GM12878 (cell line): Measurements from ENCODE around the gene NAA25. TPM values are rescaled to one million over a fixed set of nuclear protein-coding genes. Genes with fewer than 3 reads are reported as not detected.

Source experiments
- ATAC-seq: fragments of 200-7000 bp; cut with Tn5 transposase; 3 replicates; pipeline ENCODE4 v1.9.1; 2020; ENCODE audit warnings: mild to moderate bottlenecking, moderate library complexity
- BruUV-seq: library from RNA; stranded (reverse); fragments of 400-500 nt; replicated peaks from 2 replicates; lab custom pipeline; 2021; lab: Mats Ljungman, UMichigan
- CTCF ChIA-PET: fragments of 300-600 bp; sonication (Branson Sonifier 250); formaldehyde crosslinking; extraction: SDS; loops from one replicate; lab custom pipeline; 2021; ENCODE audit warnings: inconsistent platforms; lab: Yijun Ruan, JAX
- POLR2A ChIA-PET: fragments of 350-600 bp; formaldehyde crosslinking; extraction: SDS; loops from one replicate; lab custom pipeline; 2021; ENCODE audit warnings: inconsistent platforms; lab: Charles Lee
- RAD21 ChIA-PET: fragments of 300-600 bp; sonication (Branson Sonifier 250); formaldehyde crosslinking; loops from one replicate; lab custom pipeline; 2023; ENCODE audit warnings: antibody characterized with exemption; ENCODE audit not compliant: unreplicated experiment; lab: Charles Lee
- SMC1A ChIA-PET: fragments of 300-600 bp; sonication (Branson Sonifier 250); formaldehyde crosslinking; loops from one replicate; lab custom pipeline; 2023; ENCODE audit not compliant: unreplicated experiment, uncharacterized antibody; lab: Charles Lee
- DNase-seq: peaks from one replicate; pipeline ENCODE4 v3.0.0-alpha.2; 2011; ENCODE audit warnings: low read depth, low spot score
- FAIRE-seq: peaks from 3 replicates; lab custom pipeline; 2011; peaks lifted over from hg19 to GRCh38; lab: Jason Lieb, UNC
- H2AFZ ChIP-seq: 2 replicates; pipeline ENCODE4 v1.6.0; 2011; ENCODE audit warnings: low read depth, low read length, control low read depth; ENCODE audit not compliant: control insufficient read depth
- H3K27ac ChIP-seq: 2 replicates; pipeline ENCODE4 v1.5.1; 2011; ENCODE audit warnings: control low read depth; ENCODE audit not compliant: control insufficient read depth, insufficient read depth
- H3K27me3 ChIP-seq, 2 experiments: replicated peaks in 1 of 2; 2 replicates each; pipeline versions ENCODE4 v1.6.0 to v1.6.1; 2011; ENCODE audit warnings: low read length in 1 of 2; ENCODE audit not compliant: control insufficient read depth in 2 of 2, insufficient read depth in 2 of 2
- H3K36me3 ChIP-seq, 2 experiments: 2 replicates each; pipeline ENCODE4 v1.5.1; 2011; ENCODE audit warnings: low read length in 1 of 2; ENCODE audit not compliant: control insufficient read depth in 2 of 2, insufficient read depth in 2 of 2
- H3K4me1 ChIP-seq: 2 replicates; pipeline ENCODE4 v1.6.1; 2011; ENCODE audit warnings: mild to moderate bottlenecking, low read length, moderate library complexity, mixed read lengths; ENCODE audit not compliant: control insufficient read depth, insufficient read depth
- H3K4me2 ChIP-seq: 2 replicates; pipeline ENCODE4 v1.6.0; 2011; ENCODE audit warnings: control low read depth; ENCODE audit not compliant: control insufficient read depth, insufficient read depth
- H3K4me3 ChIP-seq: fragments of 200-600 bp; sonication (generic); 2 replicates; pipeline ENCODE4 v1.5.1; 2016
- H3K79me2 ChIP-seq: 2 replicates; pipeline ENCODE4 v1.6.0; 2011; ENCODE audit warnings: low read length; ENCODE audit not compliant: control insufficient read depth, insufficient read depth
- H3K9ac ChIP-seq: 2 replicates; pipeline ENCODE4 v1.8.0; 2011; ENCODE audit warnings: low read length, control low read depth, mixed read lengths; ENCODE audit not compliant: control insufficient read depth, insufficient read depth
- H3K9me3 ChIP-seq: replicated peaks from 3 replicates; pipeline ENCODE4 v1.5.1; 2011; ENCODE audit warnings: mild to moderate bottlenecking, low read length; ENCODE audit not compliant: control insufficient read depth, insufficient read depth
- H4K20me1 ChIP-seq: 2 replicates; pipeline ENCODE4 v1.6.0; 2011; ENCODE audit not compliant: control insufficient read depth, insufficient read depth
- ATF2 ChIP-seq: IDR thresholded peaks from 2 replicates; pipeline ENCODE4 v1.6.1; 2012; ENCODE audit warnings: low read length, inconsistent platforms
- ATF7 ChIP-seq: fragments of 450-650 bp; IDR thresholded peaks from 2 replicates; pipeline ENCODE4 v1.6.1; 2016; ENCODE audit warnings: low read depth, mild to moderate bottlenecking
- CHD2 ChIP-seq: IDR thresholded peaks from 2 replicates; pipeline ENCODE4 v1.6.1; 2011; ENCODE audit warnings: low read depth, low read length, improper control_type of control experiment, borderline replicate concordance
- DPF2 ChIP-seq: fragments of 450-650 bp; IDR thresholded peaks from 2 replicates; pipeline ENCODE4 v1.6.1; 2017; ENCODE audit warnings: mild to moderate bottlenecking
- FOXM1 ChIP-seq: IDR thresholded peaks from 2 replicates; pipeline ENCODE4 v1.6.1; 2012; ENCODE audit warnings: low read depth, mild to moderate bottlenecking, inconsistent platforms, low read length, moderate library complexity
- MTA3 ChIP-seq: IDR thresholded peaks from 2 replicates; pipeline ENCODE4 v1.6.1; 2012; ENCODE audit warnings: low read length, inconsistent platforms, borderline replicate concordance
- NBN ChIP-seq: fragments of 450-650 bp; IDR thresholded peaks from 2 replicates; pipeline ENCODE4 v1.6.1; 2016
- NFYB ChIP-seq: IDR thresholded peaks from 2 replicates; pipeline ENCODE4 v1.6.1; 2011; ENCODE audit warnings: low read depth, mild to moderate bottlenecking, low read length, improper control_type of control experiment, moderate library complexity; ENCODE audit not compliant: insufficient read depth
- RAD21 ChIP-seq: IDR thresholded peaks from 2 replicates; pipeline ENCODE4 v1.6.1; 2011; ENCODE audit warnings: mild to moderate bottlenecking, low read depth, low read length, moderate library complexity; ENCODE audit not compliant: insufficient read depth
- RELA ChIP-seq: fragments of 450-650 bp; IDR thresholded peaks from 2 replicates; pipeline ENCODE4 v1.8.0; 2014; ENCODE audit warnings: borderline replicate concordance; ENCODE audit not compliant: partially characterized antibody
- SIN3A ChIP-seq: IDR thresholded peaks from 2 replicates; pipeline ENCODE4 v1.6.1; 2012; ENCODE audit warnings: low read depth, low read length, improper control_type of control experiment
- TCF12 ChIP-seq: IDR thresholded peaks from 2 replicates; pipeline ENCODE4 v1.6.1; 2011; ENCODE audit warnings: low read depth, mild to moderate bottlenecking, low read length
- ZNF207 ChIP-seq: fragments of 450-650 bp; IDR thresholded peaks from 2 replicates; pipeline ENCODE4 v1.6.1; 2014; ENCODE audit warnings: antibody characterized with exemption, mild to moderate bottlenecking, borderline replicate concordance
- ZNF217 ChIP-seq: fragments of 450-650 bp; IDR thresholded peaks from 2 replicates; pipeline ENCODE4 v1.6.1; 2017; ENCODE audit warnings: antibody characterized with exemption, mild to moderate bottlenecking
- ZNF622 ChIP-seq: fragments of 450-650 bp; IDR thresholded peaks from 2 replicates; pipeline ENCODE4 v1.6.1; 2017; ENCODE audit warnings: mild to moderate bottlenecking, inconsistent platforms
- WGBS: methylation state at CpG from one replicate; pipeline ENCODE4 v1.1.6; 2016; ENCODE audit warnings: low lambda C conversion rate; ENCODE audit not compliant: insufficient replicate concordance, insufficient coverage; ENCODE audit errors: missing lambda C conversion rate; 5-methylcytosine and 5-hydroxymethylcytosine counted together
- in situ Hi-C: fragments of 300-500 bp; cut with MboI; formaldehyde crosslinking; loops from 9 replicates; pipeline ENCODE4 v1.14.3; 2018; ENCODE audit warnings: mixed read lengths
- intact Hi-C: fragments of 100-400 bp; cut with micrococcal nuclease; formaldehyde crosslinking; loops from one replicate; pipeline ENCODE4 v1.14.2; 2022; ENCODE audit not compliant: unreplicated experiment
- polyA plus RNA-seq, 11 experiments: library from polyadenylated mRNA; depleted of rRNA in 4 of 11; unstranded in 6 of 11; stranded (reverse) in 5 of 11; fragments of >200 nt; fragmentation: Nextera tagmentation in 4 of 11; fragmentation: Illumina TruSeq in 1 of 11; extraction: Ambion mirVana in 4 of 11; extraction: Trizol in 1 of 11; gene quantifications; 1 replicate in 1 of 11; 2 replicates in 10 of 11; pipeline versions ENCODE4 v1.2.1 to v1.2.3, GENCODE V29; 2011 to 2016; ENCODE audit warnings: inconsistent platforms in 2 of 11, missing spikeins in 2 of 11, low read depth in 1 of 11
- total RNA-seq, 4 experiments: library from RNA; depleted of rRNA in 3 of 4; stranded (reverse); fragments of >200 nt in 3 of 4; fragmentation: Illumina TruSeq in 1 of 4; extraction: Trizol in 1 of 4; gene quantifications; 2 replicates each; pipeline versions ENCODE4 v1.2.1 to v1.2.3, GENCODE V29; 2013 to 2021
- TF ChIP-seq, protein P1 (sequence below), 3 experiments: IDR thresholded peaks in 2 of 3; conservative IDR thresholded peaks in 1 of 3; 2 replicates each; pipeline ENCODE4 v1.5.1; 2011; ENCODE audit warnings: low read depth in 3 of 3, low read length in 3 of 3, mild to moderate bottlenecking in 3 of 3, control low read depth in 2 of 3, moderate library complexity in 2 of 3, inconsistent platforms in 1 of 3, mixed read lengths in 1 of 3; ENCODE audit not compliant: control insufficient read depth in 2 of 3, insufficient read depth in 1 of 3; ENCODE audit errors: extremely low read depth in 1 of 3
- TF ChIP-seq, protein P2 (sequence below): IDR thresholded peaks from 2 replicates; pipeline ENCODE4 v1.6.1; 2011; ENCODE audit warnings: mild to moderate bottlenecking, low read depth, low read length, moderate library complexity; ENCODE audit not compliant: insufficient replicate concordance
- TF ChIP-seq, protein P3 (sequence below): IDR thresholded peaks from 2 replicates; pipeline ENCODE4 v1.6.1; 2011; ENCODE audit warnings: borderline replicate concordance, low read depth, mild to moderate bottlenecking, moderate library complexity, low read length; ENCODE audit not compliant: insufficient read depth, poor library complexity, severe bottlenecking

NAA25 gene
- total and polyA plus RNA-seq, 10 of the 15 experiments (the other 5 are each of a cell fraction or from before 2014, with no cell fraction given), result 15.0 to 39.2 (median 29.4) TPM

GRCh38 chr12:112122823-112123690, 14.5 kb upstream of the NAA25 start:
- Histone ChIP-seq H3K9ac (no peak overlapping the region), H3K27ac (no peak overlapping the region), H3K9me3 (no peaks in the 10 kb centered on the region), H3K4me2 (no peak overlapping the region), H3K36me3 (no peaks in the 10 kb centered on the region), H3K27me3 (no peaks in the 10 kb centered on the region), H3K4me3 (no peak overlapping the region), H4K20me1 (no peaks in the 10 kb centered on the region), H2AFZ (no peak overlapping the region), H3K4me1 (peaks cover 10% of the 10 kb centered on the region), H3K79me2 (peaks cover 28% of the 10 kb centered on the region)
- WGBS, result 59% methylated on average over 12 of the region's 12 CpGs
- ATAC-seq (no peak), FAIRE-seq (no peak), DNase-seq (no peak)
- intact Hi-C loops (no loop called here), in situ Hi-C loops (no loop called here)
- CTCF ChIA-PET, result interaction anchor here (0.7 to 2.0 kb wide), 2 partner anchors 14 to 47 kb away, joined by 3 to 12 read pairs; partner anchors contain the start of gene NAA25
- SMC1A ChIA-PET, result interaction anchor here (1.1 to 6.6 kb wide), 4 partner anchors 8 to 25 kb away, joined by 3 to 72 read pairs (median 4); partner anchors contain the start of gene NAA25
- RAD21 ChIA-PET, result interaction anchor here (0.6 to 1.4 kb wide), 4 partner anchors 14 to 110 kb away, joined by 3 to 4 read pairs (median 3); partner anchors contain the start of genes ERP29, NAA25 and TMEM116
- no TSS peak for BruUV-seq
- POLR2A ChIA-PET, result interaction anchor here (0.6 to 11.5 kb wide), 4 partner anchors 14 to 86 kb away, joined by 3 to 161 read pairs (median 4); partner anchors contain the start of gene NAA25
- no peak for TF ChIP-seq ZNF207
- TF ChIP-seq TCF12, result no peak
- no peak for TF ChIP-seq RELA
- no peak for TF ChIP-seq ZNF217
- TF ChIP-seq, protein P1, sequence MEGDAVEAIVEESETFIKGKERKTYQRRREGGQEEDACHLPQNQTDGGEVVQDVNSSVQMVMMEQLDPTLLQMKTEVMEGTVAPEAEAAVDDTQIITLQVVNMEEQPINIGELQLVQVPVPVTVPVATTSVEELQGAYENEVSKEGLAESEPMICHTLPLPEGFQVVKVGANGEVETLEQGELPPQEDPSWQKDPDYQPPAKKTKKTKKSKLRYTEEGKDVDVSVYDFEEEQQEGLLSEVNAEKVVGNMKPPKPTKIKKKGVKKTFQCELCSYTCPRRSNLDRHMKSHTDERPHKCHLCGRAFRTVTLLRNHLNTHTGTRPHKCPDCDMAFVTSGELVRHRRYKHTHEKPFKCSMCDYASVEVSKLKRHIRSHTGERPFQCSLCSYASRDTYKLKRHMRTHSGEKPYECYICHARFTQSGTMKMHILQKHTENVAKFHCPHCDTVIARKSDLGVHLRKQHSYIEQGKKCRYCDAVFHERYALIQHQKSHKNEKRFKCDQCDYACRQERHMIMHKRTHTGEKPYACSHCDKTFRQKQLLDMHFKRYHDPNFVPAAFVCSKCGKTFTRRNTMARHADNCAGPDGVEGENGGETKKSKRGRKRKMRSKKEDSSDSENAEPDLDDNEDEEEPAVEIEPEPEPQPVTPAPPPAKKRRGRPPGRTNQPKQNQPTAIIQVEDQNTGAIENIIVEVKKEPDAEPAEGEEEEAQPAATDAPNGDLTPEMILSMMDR (IDR thresholded peaks at IDR 0.05 in 2 of 3, conservative IDR thresholded peaks at IDR 0.05 in 1 of 3; ENCODE audit: control insufficient read depth in 2 of 3, extremely low read depth in 1 of 3, insufficient read depth in 1 of 3, low read depth in 3 of 3, low read length in 3 of 3), result no peak
- TF ChIP-seq, protein P2, sequence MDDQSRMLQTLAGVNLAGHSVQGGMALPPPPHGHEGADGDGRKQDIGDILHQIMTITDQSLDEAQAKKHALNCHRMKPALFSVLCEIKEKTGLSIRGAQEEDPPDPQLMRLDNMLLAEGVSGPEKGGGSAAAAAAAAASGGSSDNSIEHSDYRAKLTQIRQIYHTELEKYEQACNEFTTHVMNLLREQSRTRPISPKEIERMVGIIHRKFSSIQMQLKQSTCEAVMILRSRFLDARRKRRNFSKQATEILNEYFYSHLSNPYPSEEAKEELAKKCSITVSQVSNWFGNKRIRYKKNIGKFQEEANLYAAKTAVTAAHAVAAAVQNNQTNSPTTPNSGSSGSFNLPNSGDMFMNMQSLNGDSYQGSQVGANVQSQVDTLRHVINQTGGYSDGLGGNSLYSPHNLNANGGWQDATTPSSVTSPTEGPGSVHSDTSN, result no peak
- no peak for TF ChIP-seq MTA3
- TF ChIP-seq SIN3A, result no peak
- no peak for TF ChIP-seq DPF2
- no peak for TF ChIP-seq ATF2
- TF ChIP-seq CHD2, result no peak
- no peak for TF ChIP-seq FOXM1
- TF ChIP-seq, protein P3, sequence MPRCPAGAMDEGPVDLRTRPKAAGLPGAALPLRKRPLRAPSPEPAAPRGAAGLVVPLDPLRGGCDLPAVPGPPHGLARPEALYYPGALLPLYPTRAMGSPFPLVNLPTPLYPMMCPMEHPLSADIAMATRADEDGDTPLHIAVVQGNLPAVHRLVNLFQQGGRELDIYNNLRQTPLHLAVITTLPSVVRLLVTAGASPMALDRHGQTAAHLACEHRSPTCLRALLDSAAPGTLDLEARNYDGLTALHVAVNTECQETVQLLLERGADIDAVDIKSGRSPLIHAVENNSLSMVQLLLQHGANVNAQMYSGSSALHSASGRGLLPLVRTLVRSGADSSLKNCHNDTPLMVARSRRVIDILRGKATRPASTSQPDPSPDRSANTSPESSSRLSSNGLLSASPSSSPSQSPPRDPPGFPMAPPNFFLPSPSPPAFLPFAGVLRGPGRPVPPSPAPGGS, result no peak
- TF ChIP-seq RAD21, result no peak
- no peak for TF ChIP-seq NBN
- no peak for TF ChIP-seq ZNF622
- no peak for TF ChIP-seq ATF7
- TF ChIP-seq NFYB, result no peak
